ENCODE results near the gene COL23A1. TPM values are rescaled to one million over a fixed set of nuclear protein-coding genes. Genes with fewer than 3 reads are reported as not detected.

Gene COL23A1
- total and polyA plus RNA-seq, 2 of the 8 experiments (the other 6 are each of a cell fraction or from before 2014, with no cell fraction given) = 3.1 to 4.7 TPM

GRCh38 chr5:178313316-178313715, 276.9 kb downstream of the COL23A1 start:
- DNase-seq (ENCODE audit: low read depth in 1 of 2, low spot score in 2 of 2) (no peak), FAIRE-seq (no peak)
- Histone ChIP-seq H2BK12ac (ENCODE audit: low read depth, low read length) (no peak overlapping the region), H2BK5ac (ENCODE audit: low read depth, low read length) (no peak overlapping the region), H3K14ac (ENCODE audit: insufficient read length) (no peak overlapping the region), H2AK5ac (ENCODE audit: low read depth, low read length) (no peak overlapping the region), H4K20me1 (replicated peaks in 1 of 2; ENCODE audit: control insufficient read depth in 1 of 2, insufficient read depth in 2 of 2, low read length in 2 of 2) (no peaks in the 10 kb centered on the region), H3K79me2 (ENCODE audit: control insufficient read depth in 1 of 2, insufficient read depth in 2 of 2, low read length in 2 of 2) (no peaks in the 10 kb centered on the region), H3K4me1 (replicated peaks in 1 of 4; ENCODE audit: control insufficient read depth in 3 of 4, insufficient read depth in 4 of 4, low read length in 3 of 4) (peaks cover 0 to 5% (median 0%) of the 10 kb centered on the region in 4 experiments; a peak in 2 of 7 replicates), H4K91ac (replicated peaks; ENCODE audit: insufficient read length, low read length) (no peak overlapping the region), H2BK120ac (replicated peaks; ENCODE audit: low read depth, low read length) (no peak overlapping the region), H4K8ac (ENCODE audit: extremely low read depth, insufficient read depth, low read length) (no peak overlapping the region), H2BK15ac (ENCODE audit: low read length) (no peak overlapping the region), H3K23me2 (ENCODE audit: low read depth, low read length) (no peaks in the 10 kb centered on the region), H3K4me3 (ENCODE audit: extremely low read depth in 1 of 4, insufficient read depth in 2 of 4, low read depth in 3 of 4, low read length in 4 of 4) (no peak overlapping the region), H2BK20ac (ENCODE audit: low read length) (no peak overlapping the region), H3K27ac (ENCODE audit: low read depth, low read length) (no peak overlapping the region), H3K18ac (ENCODE audit: extremely low read depth, low read length) (no peak overlapping the region), H3K4ac (replicated peaks; ENCODE audit: insufficient read length, low read depth, low read length) (no peak overlapping the region), H2AFZ (ENCODE audit: low read length) (no peak overlapping the region), H3K4me2 (ENCODE audit: insufficient read depth in 1 of 2, low read depth in 2 of 2, low read length in 2 of 2) (no peak overlapping the region), H3K9me3 (ENCODE audit: insufficient read depth in 2 of 2, low read depth in 1 of 2, low read length in 1 of 2) (no peaks in the 10 kb centered on the region), H3K23ac (ENCODE audit: insufficient read length) (no peak overlapping the region), H3K9ac (replicated peaks in 1 of 4; ENCODE audit: extremely low read depth in 1 of 4, low read depth in 3 of 4, low read length in 3 of 4) (no peak overlapping the region), H3K27me3 (replicated peaks in 1 of 4; ENCODE audit: control insufficient read depth in 3 of 4, extremely low read depth in 1 of 4, insufficient read depth in 3 of 4, low read length in 3 of 4) (no peaks in the 10 kb centered on the region), H3K36me3 (ENCODE audit: control insufficient read depth in 2 of 4, insufficient read depth in 4 of 4, low read length in 3 of 4) (no peaks in the 10 kb centered on the region), H4K5ac (ENCODE audit: insufficient read length, low read depth, low read length) (no peak overlapping the region), H3K56ac (replicated peaks; ENCODE audit: insufficient read length, low read depth, low read length) (no peak overlapping the region), H3K79me1 (ENCODE audit: low read depth, low read length) (no peaks in the 10 kb centered on the region)
- ChIA-PET POLR2A (ENCODE audit: partially characterized antibody) (no interaction called here), CTCF (ENCODE audit: partially characterized antibody) (interaction anchor here (0.6 to 0.9 kb wide), 2 partner anchors 34 to 244 kb away, joined by 3 to 5 read pairs; no protein-coding TSS in a partner anchor)
- 99% methylated on average over 11 of the region's 11 CpGs; no CpG with 5 or more reads in 1 of the 2 experiments for WGBS, 2 experiments (ENCODE audit: extremely low coverage in 1 of 2, insufficient coverage in 1 of 2, insufficient read length in 1 of 2, insufficient replicate concordance in 2 of 2, low coverage in 1 of 2, low lambda C conversion rate in 2 of 2, missing lambda C conversion rate in 1 of 2)
- TF ChIP-seq POLR2A (IDR thresholded peaks at IDR 0.05; ENCODE audit: control extremely low read depth in 1 of 2, low read depth in 2 of 2, low read length in 2 of 2) (no peak), KDM1A (IDR thresholded peaks at IDR 0.05; ENCODE audit: borderline replicate concordance, low read length) (no peak), KDM5A (IDR thresholded peaks at IDR 0.05; ENCODE audit: low read length) (no peak), USF2 (IDR thresholded peaks at IDR 0.05; ENCODE audit: low read length) (no peak), SAP30 (IDR thresholded peaks at IDR 0.05; ENCODE audit: insufficient read depth, insufficient replicate concordance, low read length) (no peak), EGR1 (IDR thresholded peaks at IDR 0.05; ENCODE audit: borderline replicate concordance, low read depth, low read length) (no peak), PHF8 (conservative IDR thresholded peaks at IDR 0.05; ENCODE audit: low read depth, low read length) (no peak), CBX8 (IDR thresholded peaks at IDR 0.05; ENCODE audit: borderline replicate concordance, low read depth, low read length) (no peak), KDM4A (IDR thresholded peaks at IDR 0.05; ENCODE audit: low read depth, low read length, severe bottlenecking) (no peak), SRF (IDR thresholded peaks at IDR 0.05; ENCODE audit: low read depth, low read length) (no peak), TAF1 (IDR thresholded peaks at IDR 0.05; ENCODE audit: low read depth, low read length) (no peak), E2F6 (IDR thresholded peaks at IDR 0.05) (no peak), FOSL1 (IDR thresholded peaks at IDR 0.05; ENCODE audit: insufficient read depth, low read depth, low read length) (no peak)

Data from H1 (cell line).